ENCODE results near the gene RXFP2.
A peak's percentile ranks its signal among the peaks of the same experiment; 100 is the strongest.

The RXFP2 gene

DNA sequence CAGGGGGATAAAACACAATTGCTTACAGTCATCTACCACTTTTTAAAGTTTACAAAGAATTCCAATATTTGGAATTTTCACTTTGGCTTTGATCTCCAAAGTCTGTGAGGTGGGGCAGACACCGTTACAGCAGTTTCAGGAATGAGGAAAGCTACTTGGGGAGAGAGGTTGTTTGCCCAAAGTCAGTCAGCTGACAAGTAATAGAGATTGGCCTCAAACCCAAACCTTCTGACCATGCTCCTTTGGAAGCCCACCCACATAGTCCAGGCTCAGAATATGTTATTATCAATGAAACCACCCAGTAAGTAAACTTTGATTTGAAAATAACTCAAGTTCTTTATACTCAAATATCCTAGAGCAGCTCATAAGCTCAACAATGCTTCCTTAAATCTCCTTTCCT, 29.0 kb downstream of the RXFP2 start:
- DNase-seq = no peak

DNA sequence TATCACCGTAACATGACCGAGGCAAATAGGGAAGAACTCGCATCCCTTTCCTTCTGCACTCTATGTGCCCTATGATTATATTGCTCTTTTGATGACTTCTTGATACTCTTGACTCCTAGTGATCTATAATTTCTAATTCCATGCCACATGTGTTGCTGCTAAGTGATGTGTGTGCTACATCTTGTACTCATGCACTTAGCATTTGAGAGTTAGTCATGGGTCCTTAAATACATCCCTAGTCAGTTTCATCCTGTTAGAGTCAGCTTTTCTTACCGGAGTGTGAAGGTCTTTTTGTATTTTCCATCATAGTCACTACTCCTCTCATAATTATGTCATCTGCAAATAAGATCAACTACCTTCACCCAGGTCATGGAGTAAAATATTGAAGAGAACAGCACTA, 30.2 kb downstream of the RXFP2 start:
- no peak for DNase-seq

DNA sequence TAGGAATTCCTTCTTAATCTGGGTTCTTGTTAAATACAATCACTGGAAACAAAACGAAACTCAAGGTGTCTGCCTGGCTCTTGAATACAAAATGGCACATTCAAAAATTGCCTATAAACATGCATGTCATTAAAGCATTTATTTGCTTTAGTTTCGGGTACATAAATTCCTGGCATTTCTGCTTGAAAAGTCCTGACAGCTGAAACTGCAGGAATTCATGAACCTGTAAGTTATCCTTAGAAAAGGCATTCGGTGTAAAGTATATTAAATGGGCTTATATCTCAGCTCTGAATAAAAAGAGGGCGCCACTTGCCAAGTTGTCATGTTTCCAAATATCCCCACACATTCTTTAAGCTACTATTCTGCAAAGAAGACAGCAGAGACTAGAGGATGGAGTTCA, 32.9 kb downstream of the RXFP2 start:
- no peak for DNase-seq

DNA sequence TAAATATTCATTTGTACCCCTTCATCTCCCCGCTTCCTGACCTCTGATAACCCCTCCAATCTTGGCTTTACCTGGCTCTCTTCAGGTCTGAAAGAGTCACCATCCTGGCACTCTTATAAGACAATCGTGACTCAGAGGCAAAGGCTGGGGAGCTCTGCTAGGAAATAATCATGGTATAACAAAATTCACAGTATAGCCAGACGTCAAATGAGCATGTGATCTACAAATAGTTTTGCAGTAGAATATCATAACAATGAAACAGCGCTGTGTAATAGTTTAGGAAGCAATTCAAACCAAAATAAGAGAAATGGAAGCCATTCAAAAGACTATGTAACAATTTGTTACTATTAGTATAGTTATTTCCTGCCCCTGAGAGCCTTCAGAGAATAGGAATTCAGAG, 34.2 kb downstream of the RXFP2 start:
- DNase-seq = no peak

DNA sequence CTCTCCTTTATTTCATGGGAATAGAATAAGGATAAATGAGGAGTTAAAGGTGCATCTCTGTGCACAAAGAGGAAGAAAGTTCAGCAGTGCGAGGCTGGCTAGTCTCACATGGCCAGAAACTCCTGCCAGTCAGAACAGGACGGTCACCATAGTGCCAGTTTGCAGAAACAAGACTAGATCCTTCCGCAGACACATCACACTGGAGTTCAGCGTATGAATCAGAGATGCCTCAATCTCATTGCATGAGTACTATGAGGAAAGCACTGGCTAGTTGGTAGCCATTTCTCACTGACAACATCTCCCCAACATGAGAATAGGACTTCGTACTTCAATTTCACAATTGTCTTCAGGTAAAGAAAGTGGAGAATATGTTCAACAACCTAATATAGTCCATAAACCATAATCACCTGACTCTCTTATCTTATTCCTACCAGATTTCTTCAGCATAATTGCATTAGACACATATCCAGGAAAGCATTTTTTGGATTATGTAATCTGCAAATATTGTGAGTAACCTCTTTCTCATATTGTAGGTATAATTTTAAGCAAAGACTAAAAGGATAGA, 34.9 kb downstream of the RXFP2 start:
- no peak for DNase-seq

DNA sequence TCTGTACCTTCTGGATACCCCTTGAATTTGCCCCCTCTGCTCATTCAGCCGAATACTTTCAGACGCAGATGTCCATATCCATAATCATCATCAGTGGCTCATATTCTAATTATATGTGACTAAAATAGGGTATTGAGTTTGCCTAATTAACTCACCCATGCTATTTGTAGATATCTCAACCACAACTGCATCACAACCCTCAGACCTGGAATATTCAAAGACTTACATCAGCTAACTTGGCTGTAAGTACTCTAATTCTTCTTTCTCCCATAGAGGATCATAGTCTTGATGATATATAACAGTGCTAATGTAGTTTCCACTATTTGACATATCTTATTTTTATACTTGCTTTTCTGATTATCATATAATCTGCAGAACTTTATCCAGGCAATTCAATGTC, 35.8 kb downstream of the RXFP2 start:
- no peak for DNase-seq

DNA sequence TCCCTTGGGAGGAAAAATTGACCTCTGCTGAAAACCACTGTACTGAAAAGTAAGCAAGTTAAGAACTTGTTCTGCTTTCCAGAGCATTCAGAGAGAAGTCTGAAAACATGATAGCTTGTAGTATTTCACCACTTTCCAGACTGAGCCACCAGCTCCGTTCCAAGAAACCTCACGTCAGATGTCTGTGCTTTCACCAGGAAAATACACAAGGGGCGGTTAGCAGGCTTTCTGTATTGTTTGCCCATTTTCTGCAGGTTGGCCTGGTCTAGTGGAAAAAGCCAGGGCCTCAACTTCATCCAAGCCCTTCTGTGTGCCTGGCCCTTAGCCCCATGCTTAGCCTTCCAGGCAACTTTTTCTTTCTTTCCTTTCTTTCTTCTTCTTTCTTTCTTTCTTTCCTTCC, 36.4 kb downstream of the RXFP2 start:
- DNase-seq = no peak

DNA sequence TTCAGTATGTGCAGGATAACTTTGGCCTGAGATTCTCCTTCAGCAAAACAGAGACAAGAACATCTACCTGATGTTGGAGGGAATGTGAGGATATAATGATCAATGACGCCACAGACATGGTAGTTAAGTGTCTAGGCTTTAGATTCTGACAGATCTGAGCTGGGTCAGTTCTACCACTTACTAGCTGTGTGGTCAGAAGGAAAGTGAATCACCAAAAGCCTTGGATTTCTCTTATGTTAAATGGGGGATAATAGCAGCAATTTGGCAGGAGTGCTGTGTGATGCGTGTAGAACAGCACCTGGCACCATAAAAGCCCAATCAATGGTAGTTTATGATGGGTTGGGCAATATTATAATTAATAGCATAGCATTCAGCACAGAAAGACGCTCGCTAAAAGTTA, 41.7 kb downstream of the RXFP2 start:
- peak in 1 of 3 experiments; percentile 59 for DNase-seq

DNA sequence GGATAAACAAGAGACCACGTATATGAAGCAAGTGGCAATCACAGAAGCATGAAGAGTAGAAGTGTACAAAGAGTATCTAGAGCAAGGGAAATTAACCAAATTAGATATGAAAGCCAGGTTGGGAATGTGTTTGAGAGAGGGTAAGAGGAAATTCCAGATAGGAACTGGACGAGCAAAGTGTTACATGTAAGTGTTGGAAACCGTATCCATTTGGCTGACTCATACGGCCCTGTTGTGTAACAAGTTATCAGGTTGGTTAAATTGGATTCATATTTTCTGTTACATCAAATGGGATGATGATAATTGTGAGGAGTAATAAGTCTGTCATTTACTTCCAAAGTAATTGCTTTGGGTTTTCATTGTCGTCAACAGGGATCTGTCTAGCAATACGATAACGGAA, 46.7 kb downstream of the RXFP2 start:
- no peak for DNase-seq

DNA sequence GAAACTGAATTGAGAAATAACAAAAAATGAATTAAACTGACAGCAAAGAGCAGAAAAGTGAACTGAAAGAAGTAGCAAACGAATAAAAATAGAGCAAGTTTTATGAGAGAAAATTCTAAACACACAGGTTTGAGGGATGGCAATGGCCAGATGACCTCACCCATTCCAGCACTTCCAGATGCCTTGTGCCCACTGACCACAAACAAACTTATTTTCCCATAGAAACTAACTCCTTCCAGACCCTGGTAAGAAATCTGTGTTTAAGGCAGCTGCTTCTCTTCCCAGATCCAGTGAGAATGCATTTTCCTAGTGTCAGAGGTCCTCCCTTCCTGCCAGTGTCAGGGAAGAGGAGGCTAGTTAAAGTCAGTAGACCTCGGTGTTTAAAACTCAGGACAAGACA, 51.7 kb downstream of the RXFP2 start:
- DNase-seq = no peak

DNA sequence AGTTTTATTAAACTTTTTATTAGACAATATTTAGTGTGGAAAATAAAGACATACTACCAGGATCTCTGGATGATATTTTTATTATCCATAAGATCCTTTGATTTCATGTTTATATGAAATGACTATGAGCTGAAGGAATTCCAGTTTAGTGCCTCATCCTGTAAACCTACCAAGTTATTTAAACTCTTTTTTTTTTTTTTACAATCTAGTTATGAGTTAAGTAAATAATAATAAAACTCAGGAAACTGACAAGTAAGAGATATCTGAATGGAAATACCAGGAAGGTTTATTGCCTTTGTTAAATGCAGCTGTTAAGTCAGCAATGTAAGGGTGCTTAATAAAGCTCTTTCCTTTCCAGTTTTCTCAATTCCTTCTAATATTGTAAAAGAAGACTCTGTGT, 53.9 kb downstream of the RXFP2 start:
- DNase-seq = no peak

DNA sequence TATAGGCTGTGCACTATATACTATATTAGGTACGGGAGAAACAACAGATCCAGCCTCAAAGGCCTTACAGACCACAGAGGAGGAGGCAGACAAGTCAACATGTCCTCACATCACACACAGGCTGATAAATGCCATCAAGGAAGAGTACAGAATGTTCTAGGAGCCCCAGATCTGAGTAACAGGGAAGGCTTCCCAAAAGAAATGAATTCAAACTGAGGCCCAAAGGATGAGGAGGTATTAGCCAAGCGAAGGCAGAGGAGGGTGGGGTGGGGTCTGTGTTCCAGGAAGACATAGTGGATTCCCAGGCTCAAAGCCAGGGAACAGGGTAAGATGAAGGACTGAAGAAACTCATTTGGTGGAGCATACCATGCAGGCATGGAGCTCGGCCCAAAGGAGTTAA, 55.1 kb downstream of the RXFP2 start:
- DNase-seq = no peak

DNA sequence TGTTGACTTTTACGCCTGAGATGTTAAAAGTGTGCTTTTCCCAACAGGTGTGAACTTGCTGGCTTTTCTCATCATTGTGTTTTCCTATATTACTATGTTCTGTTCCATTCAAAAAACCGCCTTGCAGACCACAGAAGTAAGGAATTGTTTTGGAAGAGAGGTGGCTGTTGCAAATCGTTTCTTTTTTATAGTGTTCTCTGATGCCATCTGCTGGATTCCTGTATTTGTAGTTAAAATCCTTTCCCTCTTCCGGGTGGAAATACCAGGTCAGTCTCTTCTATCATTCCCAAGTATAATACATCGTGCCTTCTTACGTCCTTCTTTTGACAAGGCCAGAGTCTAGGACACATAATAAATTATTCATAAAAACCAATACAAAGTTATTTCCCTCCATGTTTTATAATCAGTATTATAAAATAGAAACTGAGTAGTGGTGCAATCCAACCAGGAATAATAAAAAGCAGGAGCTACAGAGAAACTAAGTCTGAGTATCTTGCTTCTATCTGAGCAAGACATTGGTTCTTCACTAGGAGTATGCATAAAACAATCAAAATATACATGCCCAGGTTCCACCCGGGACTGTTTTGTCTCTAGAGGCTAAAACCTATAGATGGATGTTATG, 57.9 kb downstream of the RXFP2 start:
- peak in 2 of 3 experiments; percentile 7 to 54 for DNase-seq

DNA sequence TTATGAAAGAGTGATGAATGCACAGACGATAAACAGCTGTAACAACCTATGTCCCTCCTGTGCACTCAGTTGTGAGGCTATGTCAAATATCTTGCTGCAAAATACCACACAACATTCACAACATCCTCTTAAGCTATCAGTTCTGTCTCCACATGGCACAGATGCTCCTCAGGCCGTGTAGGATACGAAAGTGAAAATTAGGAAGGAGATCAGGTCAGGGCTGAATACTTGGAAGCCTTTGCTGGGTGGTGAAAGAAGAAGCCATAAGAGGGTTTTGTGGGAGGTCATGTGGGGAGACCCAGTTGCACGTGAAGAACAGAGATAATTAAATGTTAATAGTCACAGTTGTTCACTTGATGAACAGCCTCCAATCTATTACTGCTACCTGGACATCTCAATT, 58.9 kb downstream of the RXFP2 start:
- no peak for DNase-seq

DNA sequence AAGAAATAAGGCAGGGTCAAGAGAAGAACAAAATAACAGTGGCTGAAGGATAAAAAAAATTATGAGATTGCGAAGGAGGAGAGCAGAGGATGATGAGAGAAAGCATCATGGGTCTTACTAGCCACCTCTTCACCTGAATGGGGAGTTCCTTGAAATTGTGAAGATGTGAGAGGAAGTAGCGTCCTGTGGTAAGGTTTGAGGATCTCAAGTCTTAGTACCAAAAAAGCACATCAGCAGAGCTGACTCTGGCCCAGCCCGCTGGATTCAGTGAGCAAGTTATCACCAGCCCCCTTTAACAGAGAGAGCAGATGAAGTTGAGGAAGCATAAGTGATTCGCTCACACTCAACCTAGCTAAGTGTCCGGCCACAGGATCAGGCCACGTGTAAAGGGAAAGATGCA, 61.8 kb downstream of the RXFP2 start:
- no peak for DNase-seq

DNA sequence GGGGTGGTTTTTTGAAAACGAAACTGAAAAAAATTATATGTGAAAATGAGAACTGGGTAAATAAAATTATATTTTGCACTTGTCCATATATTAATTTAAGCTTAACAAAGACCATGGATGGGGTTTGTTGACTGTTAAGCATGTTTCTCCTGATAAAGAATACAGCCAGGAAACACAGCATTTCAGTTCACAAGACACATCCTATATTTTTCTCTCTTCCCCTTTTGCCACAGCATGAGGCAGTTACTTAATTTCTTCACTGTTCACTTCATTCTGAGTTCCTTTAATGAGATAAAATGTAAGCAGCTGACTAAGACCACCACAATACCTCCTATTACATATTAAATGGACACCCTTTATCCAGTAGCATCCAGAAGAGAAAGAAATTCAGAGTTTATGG, 64.0 kb downstream of the RXFP2 start:
- no peak for DNase-seq

DNA sequence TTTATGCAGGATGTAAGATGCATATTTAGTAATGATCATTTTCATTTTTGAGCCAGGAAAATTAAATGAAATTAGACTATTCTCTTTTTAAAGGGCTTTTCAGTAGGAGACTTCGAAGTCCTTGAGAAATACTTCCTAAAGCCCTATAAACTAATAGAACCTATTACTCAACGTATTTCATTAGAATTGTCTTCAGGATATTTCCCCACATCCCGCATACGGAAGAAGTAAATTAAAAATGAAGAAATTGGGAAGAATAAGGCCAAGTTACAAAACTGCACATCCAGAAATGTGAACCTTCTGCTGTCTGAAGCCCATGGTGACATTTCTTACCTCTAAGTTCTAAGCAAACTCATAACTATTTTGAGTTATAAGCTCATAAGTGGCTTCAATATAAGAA, 66.5 kb downstream of the RXFP2 start:
- DNase-seq = no peak

DNA sequence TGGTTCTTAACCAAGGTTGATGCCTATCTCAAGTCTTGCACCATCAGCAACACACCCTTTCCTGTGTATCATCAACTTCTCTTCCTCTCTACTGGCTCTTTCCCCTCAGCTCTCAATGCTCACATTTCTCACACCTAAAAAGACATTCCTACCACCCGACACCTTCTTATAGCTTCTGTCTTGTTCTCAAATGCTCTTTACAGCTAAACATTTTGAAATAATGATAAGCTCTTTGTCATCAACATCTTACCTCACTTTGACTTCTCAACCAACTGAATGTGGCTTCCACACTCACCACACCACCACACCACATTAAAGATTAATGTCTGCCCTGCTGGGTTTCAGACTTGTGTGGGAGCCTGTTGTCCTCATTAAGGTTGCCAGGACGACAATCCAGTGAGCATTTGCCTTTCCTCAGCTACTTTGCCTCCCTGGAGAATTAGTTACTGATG, 67.8 kb downstream of the RXFP2 start:
- DNase-seq = peak in 2 of 3 experiments; percentile 1 to 27

DNA sequence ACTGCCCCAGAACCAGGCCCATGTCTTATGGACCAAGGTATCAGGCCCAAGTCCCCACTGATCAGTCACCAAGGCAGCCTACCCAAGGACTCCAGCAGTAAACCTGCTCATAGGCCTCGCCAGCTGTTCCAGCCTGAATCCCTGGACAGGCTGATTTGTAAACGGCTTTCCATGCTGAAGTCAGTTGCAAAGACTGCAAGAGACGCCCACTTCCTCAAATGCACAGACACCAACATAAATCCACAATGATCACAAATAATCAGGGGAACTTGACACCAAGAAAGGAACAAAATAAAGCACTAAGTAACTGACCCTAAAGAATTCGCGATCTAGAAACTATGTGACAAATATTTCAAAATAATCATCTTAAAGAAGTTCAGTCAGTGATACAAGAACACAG, 75.2 kb downstream of the RXFP2 start:
- DNase-seq = no peak

DNA sequence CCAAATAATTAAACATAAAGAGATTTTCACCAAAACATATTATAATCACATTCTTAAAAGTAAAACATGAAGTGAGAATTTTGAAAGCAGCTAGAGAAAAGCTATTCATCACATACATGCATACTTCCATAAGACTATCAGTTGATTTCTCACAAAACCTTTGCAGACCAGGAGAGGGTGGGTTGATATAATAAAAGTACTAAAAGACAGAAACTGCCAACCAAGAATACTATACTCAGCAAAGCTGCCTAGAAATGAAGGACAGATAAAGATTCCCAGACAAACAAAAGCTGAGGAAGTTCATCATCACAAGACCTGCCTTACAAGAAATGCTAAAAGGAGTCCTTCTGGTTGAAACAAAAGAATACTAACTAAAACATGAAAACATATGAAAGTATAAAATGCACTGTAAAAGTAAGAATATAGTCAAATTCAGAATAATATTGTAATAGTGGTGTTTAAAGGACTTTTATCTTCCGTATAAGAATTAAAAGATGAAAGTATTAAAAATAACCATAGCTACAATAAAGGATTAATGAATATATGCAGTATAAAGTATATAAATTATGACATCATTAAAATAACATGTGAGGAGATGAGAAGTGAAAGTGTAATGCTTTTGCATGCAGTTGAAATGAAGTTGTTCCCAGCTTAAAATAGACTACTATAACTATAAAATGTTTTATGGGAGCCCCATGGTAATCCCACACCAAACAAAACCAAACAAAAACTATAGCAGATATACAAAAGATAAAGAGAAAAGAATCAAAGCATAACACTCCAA, 76.2 kb downstream of the RXFP2 start:
- no peak for DNase-seq

DNA sequence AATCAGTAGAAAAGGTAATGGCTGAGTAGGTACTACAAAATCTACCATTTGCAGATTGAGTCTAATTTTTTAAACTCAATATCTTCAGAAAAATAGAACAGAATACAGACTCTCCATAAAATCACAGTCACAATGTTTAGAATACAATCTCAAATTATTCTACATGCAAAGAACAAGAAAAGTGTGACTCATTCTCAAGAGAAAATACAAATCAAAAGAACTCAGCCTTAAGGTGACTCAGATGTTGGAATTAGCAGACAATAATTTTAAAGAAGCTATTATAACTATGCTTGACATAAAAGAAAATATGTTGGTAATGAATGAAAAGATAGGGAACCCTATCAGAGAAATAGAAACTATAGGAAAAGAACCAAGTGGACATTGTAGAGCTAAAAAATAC, 78.9 kb downstream of the RXFP2 start:
- DNase-seq = no peak

DNA sequence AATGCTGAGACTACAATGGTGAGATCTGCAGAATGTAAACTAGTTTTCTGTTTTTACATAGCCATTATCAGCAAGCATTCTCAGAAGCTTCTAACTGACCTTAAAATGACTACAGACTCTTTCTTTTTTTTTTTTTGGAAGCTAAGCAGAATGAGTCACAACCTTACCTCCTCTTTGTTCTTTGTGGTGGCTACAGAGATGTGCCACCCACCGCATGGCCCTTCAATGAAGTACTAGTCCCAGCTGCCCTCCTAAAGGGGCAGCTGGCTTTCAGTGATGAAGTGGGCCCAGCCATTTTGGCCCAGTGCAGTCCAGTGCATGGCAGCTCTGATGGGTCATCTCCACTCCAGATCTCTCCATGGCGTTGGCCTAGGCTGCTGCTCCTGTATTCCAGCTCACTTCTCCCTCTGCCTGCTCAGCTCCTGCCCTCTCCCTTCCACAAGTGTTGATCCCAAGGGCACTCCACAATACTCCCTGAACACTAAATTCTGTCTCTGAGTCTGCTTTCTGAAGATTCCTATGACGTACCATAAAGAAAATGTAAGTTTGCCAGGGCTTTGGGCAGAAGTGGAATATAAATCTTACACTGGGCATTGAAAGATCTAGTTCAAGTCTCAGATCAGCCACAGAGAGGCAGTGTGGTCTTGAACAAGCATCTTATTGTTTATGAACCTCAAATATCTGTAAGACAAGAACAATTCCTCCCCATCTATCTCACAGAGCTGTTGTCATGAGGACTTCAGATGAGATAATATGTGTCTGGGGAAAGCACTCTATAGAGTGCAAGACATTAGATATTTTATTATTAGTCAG, 85.6 kb downstream of the RXFP2 start:
- DNase-seq = peak in 1 of 3 experiments; percentile 37

DNA sequence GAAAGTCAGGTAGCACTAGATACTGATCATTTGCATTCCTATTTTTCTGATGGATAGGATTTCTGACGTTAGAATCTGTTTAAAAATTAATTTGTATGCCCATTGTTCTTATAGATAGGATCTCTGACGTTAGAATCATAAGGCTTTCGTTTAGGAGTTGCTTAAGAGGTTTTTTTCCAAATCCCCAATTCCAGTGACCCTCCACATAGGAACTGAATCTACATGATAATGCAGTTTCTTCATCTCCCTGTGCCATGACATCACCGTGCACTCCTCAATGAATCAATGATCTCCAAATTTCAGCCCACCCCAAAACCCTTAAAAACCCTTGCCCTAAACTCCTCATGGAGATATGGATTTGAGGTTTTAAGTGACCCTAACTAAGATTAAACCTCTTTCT, 87.2 kb downstream of the RXFP2 start:
- no peak for DNase-seq

DNA sequence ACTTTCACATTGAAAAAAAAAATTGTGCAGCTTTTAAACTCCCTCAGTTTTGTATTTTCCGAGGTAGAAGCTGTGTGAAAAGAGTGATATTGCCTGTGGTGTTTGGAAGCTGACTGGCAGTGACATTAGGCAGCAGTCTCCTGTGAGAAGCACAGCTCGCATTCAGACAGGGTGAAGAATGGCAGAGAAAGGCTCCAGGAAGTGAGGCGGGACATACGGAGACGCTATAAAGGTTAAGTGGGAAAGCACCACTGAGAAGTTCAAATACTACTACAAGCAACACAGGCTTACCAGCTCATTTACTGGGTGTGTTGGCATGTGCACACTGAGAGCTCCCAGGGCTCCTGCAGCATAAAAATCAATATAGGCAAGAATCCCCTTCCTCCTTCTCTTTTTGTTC, 88.4 kb downstream of the RXFP2 start:
- DNase-seq = peak in 1 of 3 experiments; percentile 3

Data from NCI-H1417 (cell line).